Stimulated activated CD4-positive, alpha-beta T cell treated with anti-CD3 and anti-CD28 coated beads, Interleukin-15, amount 100 ng/mL, for 1 hour (primary cell): Measurements from ENCODE around the gene ARGLU1.

Experiments
- DNase-seq, 2 donors: peaks; one replicate each; pipeline ENCODE4 v3.0.0-alpha.2; 2020; ENCODE audit warnings: low read depth in 1 of 2, low spot score in 1 of 2

ARGLU1 gene

GRCh38 chr13:106587787-106588186, 19.9 kb upstream of the ARGLU1 start:
- no peak for DNase-seq

- no peak for DNase-seq
Measured at GRCh38 chr13:106586648-106587166, 18.8 kb upstream of the ARGLU1 start.

GRCh38 chr13:106581225-106581624, 13.3 kb upstream of the ARGLU1 start:
- DNase-seq = no peak

- DNase-seq = no peak
Measured at GRCh38 chr13:106575896-106576295, 8.0 kb upstream of the ARGLU1 start.

- DNase-seq = no peak
Measured at GRCh38 chr13:106573868-106574267, 5.9 kb upstream of the ARGLU1 start.

GRCh38 chr13:106573284-106573846, 5.4 kb upstream of the ARGLU1 start:
- DNase-seq = no peak

GRCh38 chr13:106570299-106570852, 2.4 kb upstream of the ARGLU1 start:
- peak; percentile 32 to 45 for DNase-seq

GRCh38 chr13:106569233-106570095, 1.5 kb upstream of the ARGLU1 start:
- no peak for DNase-seq

GRCh38 chr13:106568299-106569003, 514 bp upstream of the ARGLU1 start:
- no peak for DNase-seq

GRCh38 chr13:106566641-106567473, 1.1 kb downstream of the ARGLU1 start:
- DNase-seq = peak in 1 of 2 donors; percentile 8

- no peak for DNase-seq
Measured at GRCh38 chr13:106565127-106565775, 2.7 kb downstream of the ARGLU1 start.

- no peak for DNase-seq
Measured at GRCh38 chr13:106562301-106562700, 5.6 kb downstream of the ARGLU1 start.

GRCh38 chr13:106561551-106562170, 6.3 kb downstream of the ARGLU1 start:
- DNase-seq = peak in 1 of 2 donors; percentile 13

GRCh38 chr13:106560821-106561220, 7.1 kb downstream of the ARGLU1 start:
- DNase-seq = no peak

- no peak for DNase-seq
Measured at GRCh38 chr13:106558527-106558926, 9.4 kb downstream of the ARGLU1 start.

- DNase-seq = no peak
Measured at GRCh38 chr13:106555631-106556328, 12.2 kb downstream of the ARGLU1 start.

GRCh38 chr13:106551751-106552150, 16.2 kb downstream of the ARGLU1 start:
- DNase-seq = no peak

- no peak for DNase-seq
Measured at GRCh38 chr13:106551350-106551749, 16.6 kb downstream of the ARGLU1 start.

- DNase-seq = no peak
Measured at GRCh38 chr13:106550570-106551135, 17.3 kb downstream of the ARGLU1 start.
